Measurements from ENCODE around the gene PTPRD. TPM values are rescaled to one million over a fixed set of nuclear protein-coding genes. Genes with fewer than 3 reads are reported as not detected.

Gene PTPRD
- total RNA-seq, 1 donor from 2014 or later, result 6.9 TPM

- Histone ChIP-seq H3K9me3 (no peaks in the 10 kb centered on the region), H3K27ac (no peak overlapping the region), H3K4me3 (no peak overlapping the region), H3K36me3 (no peaks in the 10 kb centered on the region), H3K27me3 (no peaks in the 10 kb centered on the region), H3K4me1 (no peaks in the 10 kb centered on the region)
- intact Hi-C loops (cut with DNase I), result no loop called here
- TF ChIP-seq CTCF (IDR thresholded peaks at IDR 0.05), result no peak
- DNase-seq (ENCODE audit: low spot score in 2 of 2), result no peak
Measured at GRCh38 chr9:10242255-10242654, 370.5 kb downstream of the PTPRD start.

- TF ChIP-seq CTCF (IDR thresholded peaks at IDR 0.05), result no peak
- H3K27me3 ChIP-seq, result no peaks in the 10 kb centered on the region
- no peaks in the 10 kb centered on the region for H3K36me3 ChIP-seq
- intact Hi-C loops (cut with DNase I), result no loop called here
- no peaks in the 10 kb centered on the region for H3K4me1 ChIP-seq
- no peak for DNase-seq (ENCODE audit: low spot score in 2 of 2)
- H3K9me3 ChIP-seq, result no peaks in the 10 kb centered on the region
- no peak overlapping the region for H3K4me3 ChIP-seq
- no peak overlapping the region for H3K27ac ChIP-seq
Measured at GRCh38 chr9:10238087-10238486, 374.7 kb downstream of the PTPRD start.

GRCh38 chr9:10237584-10237983 lies 375.2 kb downstream of the PTPRD start:
- Histone ChIP-seq H3K9me3 (no peaks in the 10 kb centered on the region), H3K27me3 (no peaks in the 10 kb centered on the region), H3K27ac (no peak overlapping the region), H3K36me3 (no peaks in the 10 kb centered on the region), H3K4me3 (no peak overlapping the region), H3K4me1 (no peaks in the 10 kb centered on the region)
- intact Hi-C loops (cut with DNase I), result no loop called here
- DNase-seq (ENCODE audit: low spot score in 2 of 2), result no peak
- TF ChIP-seq CTCF (IDR thresholded peaks at IDR 0.05), result no peak

- Histone ChIP-seq H3K27ac (no peak overlapping the region), H3K9me3 (no peaks in the 10 kb centered on the region)
- intact Hi-C loops (cut with DNase I), result no loop called here
Measured at GRCh38 chr9:10236161-10236560, 376.6 kb downstream of the PTPRD start.

GRCh38 chr9:10235376-10235775 lies 377.4 kb downstream of the PTPRD start:
- H3K27me3 ChIP-seq, result no peaks in the 10 kb centered on the region
- intact Hi-C loops (cut with DNase I), result no loop called here
- no peaks in the 10 kb centered on the region for H3K4me1 ChIP-seq
- H3K9me3 ChIP-seq, result no peaks in the 10 kb centered on the region
- no peak for TF ChIP-seq CTCF (IDR thresholded peaks at IDR 0.05)
- no peaks in the 10 kb centered on the region for H3K36me3 ChIP-seq
- no peak overlapping the region for H3K4me3 ChIP-seq
- DNase-seq (ENCODE audit: low spot score in 2 of 2), result no peak
- no peak overlapping the region for H3K27ac ChIP-seq

More at GRCh38 chr9:10236161-10236560, 376.6 kb downstream of the PTPRD start:
- H3K4me3 ChIP-seq, result no peak overlapping the region
- H3K4me1 ChIP-seq, result no peaks in the 10 kb centered on the region
- H3K36me3 ChIP-seq, result no peaks in the 10 kb centered on the region
- H3K27me3 ChIP-seq, result no peaks in the 10 kb centered on the region
- no peak for DNase-seq (ENCODE audit: low spot score in 2 of 2)
- TF ChIP-seq CTCF (IDR thresholded peaks at IDR 0.05), result no peak

- Histone ChIP-seq H3K4me3 (no peak overlapping the region), H3K36me3 (no peaks in the 10 kb centered on the region), H3K9me3 (no peaks in the 10 kb centered on the region), H3K27ac (no peak overlapping the region), H3K27me3 (no peaks in the 10 kb centered on the region), H3K4me1 (no peaks in the 10 kb centered on the region)
- no peak for TF ChIP-seq CTCF (IDR thresholded peaks at IDR 0.05)
- intact Hi-C loops (cut with DNase I), result no loop called here
- no peak for DNase-seq (ENCODE audit: low spot score in 2 of 2)
Measured at GRCh38 chr9:10232352-10232930, 380.4 kb downstream of the PTPRD start.
